Neural cell (in vitro differentiated cells): ENCODE results near the gene SLC9A3. TPM values are rescaled to one million over a fixed set of nuclear protein-coding genes. Genes with fewer than 3 reads are reported as not detected.

ENCODE experiments used
- H2AFZ ChIP-seq: fragments of 200-600, 300-800 bp; sonication (generic), shearing (Covaris generic); 2 replicates; pipeline ENCODE4 v1.6.0; 2014; ENCODE audit warnings: low read depth, mild to moderate bottlenecking, antibody characterized with exemption, low read length, moderate library complexity
- H3F3A ChIP-seq: fragments of 200-600 bp; shearing (Covaris generic); 2 replicates; pipeline ENCODE4 v1.6.1; 2016; ENCODE audit warnings: mild to moderate bottlenecking, moderate library complexity, mixed read lengths, antibody characterized with exemption, low read length; ENCODE audit not compliant: insufficient read depth, poor library complexity, severe bottlenecking
- H3K27ac ChIP-seq: fragments of 200-600, 300-800 bp; sonication (generic), shearing (Covaris generic); 2 replicates; pipeline ENCODE4 v1.5.1; 2014; ENCODE audit warnings: mild to moderate bottlenecking, low read length, moderate library complexity
- H3K27me3 ChIP-seq: fragments of 300-800, 200-600 bp; sonication (generic), shearing (Covaris generic); 2 replicates; pipeline ENCODE4 v1.6.0; 2014; ENCODE audit warnings: mild to moderate bottlenecking, low read depth, low read length, moderate library complexity; ENCODE audit not compliant: insufficient read depth
- H3K36me3 ChIP-seq: fragments of 300-800, 200-600 bp; sonication (generic), shearing (Covaris generic); 2 replicates; pipeline ENCODE4 v1.5.1; 2014; ENCODE audit warnings: mild to moderate bottlenecking, antibody characterized with exemption, low read length, moderate library complexity; ENCODE audit not compliant: insufficient read depth
- H3K4me2 ChIP-seq: fragments of 300-800, 200-600 bp; sonication (generic), shearing (Covaris generic); 2 replicates; pipeline ENCODE4 v1.6.0; 2014; ENCODE audit warnings: mild to moderate bottlenecking, low read length
- H3K4me3 ChIP-seq: fragments of 300-800, 200-600 bp; sonication (generic), shearing (Covaris generic); 2 replicates; pipeline ENCODE4 v1.5.1; 2014; ENCODE audit warnings: mild to moderate bottlenecking, low read length, moderate library complexity
- H3K79me2 ChIP-seq: fragments of 200-600 bp; shearing (Covaris generic); replicated peaks from 2 replicates; pipeline ENCODE4 v1.6.0; 2014; ENCODE audit warnings: mild to moderate bottlenecking, low read length, moderate library complexity; ENCODE audit not compliant: insufficient read depth
- H3K9ac ChIP-seq: fragments of 300-800, 200-600 bp; sonication (generic), shearing (Covaris generic); 2 replicates; pipeline ENCODE4 v1.6.1; 2016; ENCODE audit warnings: mild to moderate bottlenecking, low read length, mixed read lengths
- H3K9me2 ChIP-seq: fragments of 200-600 bp; shearing (Covaris generic); 2 replicates; pipeline ENCODE4 v1.6.1; 2016; ENCODE audit warnings: mild to moderate bottlenecking, low read length, mixed read lengths; ENCODE audit not compliant: insufficient read depth
- H3K9me3 ChIP-seq: fragments of 200-600, 300-800 bp; sonication (generic), shearing (Covaris generic); 2 replicates; pipeline ENCODE4 v1.6.1; 2016; ENCODE audit warnings: mild to moderate bottlenecking, mixed run types, low read length, moderate library complexity, mixed read lengths
- H4K20me1 ChIP-seq: fragments of 200-600 bp; shearing (Covaris generic); 2 replicates; pipeline ENCODE4 v1.6.1; 2016; ENCODE audit warnings: mild to moderate bottlenecking, mixed run types; ENCODE audit not compliant: insufficient read depth
- CTCF ChIP-seq: fragments of 450-650 bp; IDR thresholded peaks from 2 replicates; pipeline ENCODE4 v1.5.1; 2014; ENCODE audit warnings: antibody characterized with exemption, mild to moderate bottlenecking, moderate library complexity; ENCODE audit not compliant: poor library complexity, severe bottlenecking
- EP300 ChIP-seq: fragments of 450-650 bp; conservative IDR thresholded peaks from 2 replicates; pipeline ENCODE4 v1.6.1; 2014; ENCODE audit warnings: antibody characterized with exemption, mild to moderate bottlenecking, moderate library complexity; ENCODE audit not compliant: poor library complexity, severe bottlenecking
- EZH2 ChIP-seq: fragments of 200-600, 300-800 bp; shearing (Covaris generic), sonication (generic); IDR thresholded peaks from 2 replicates; pipeline ENCODE4 v1.6.1; 2014; ENCODE audit warnings: antibody characterized with exemption, low read length, borderline replicate concordance, mild to moderate bottlenecking; ENCODE audit not compliant: insufficient read depth, poor library complexity, severe bottlenecking
- MXI1 ChIP-seq: fragments of 450-650 bp; conservative IDR thresholded peaks from 2 replicates; pipeline ENCODE4 v1.6.1; 2014; ENCODE audit warnings: antibody characterized with exemption, mild to moderate bottlenecking; ENCODE audit not compliant: poor library complexity, severe bottlenecking
- POLR2AphosphoS5 ChIP-seq: IDR thresholded peaks from 2 replicates; pipeline ENCODE4 v1.6.1; 2012
- RAD21 ChIP-seq: fragments of 450-650 bp; conservative IDR thresholded peaks from 2 replicates; pipeline ENCODE4 v1.6.1; 2014; ENCODE audit warnings: antibody characterized with exemption, mild to moderate bottlenecking, moderate library complexity
- REST ChIP-seq: IDR thresholded peaks from 2 replicates; pipeline ENCODE4 v1.6.1; 2012; ENCODE audit warnings: borderline replicate concordance
- SMC3 ChIP-seq: fragments of 450-650 bp; conservative IDR thresholded peaks from 2 replicates; pipeline ENCODE4 v1.6.1; 2014; ENCODE audit warnings: antibody characterized with exemption, mild to moderate bottlenecking, moderate library complexity; ENCODE audit not compliant: poor library complexity
- TAF1 ChIP-seq: IDR thresholded peaks from 2 replicates; pipeline ENCODE4 v1.6.1; 2012; ENCODE audit warnings: low read depth
- polyA plus RNA-seq: library from polyadenylated mRNA; depleted of rRNA; stranded (reverse); fragments of >200 nt; gene quantifications from 2 replicates; pipeline ENCODE4 v1.2.3, GENCODE V29; 2014

SLC9A3 gene
- polyA plus RNA-seq, 1 donor from 2014 or later = 4.0 TPM

- no peaks in the 10 kb centered on the region for H3F3A ChIP-seq
- no peak for TF ChIP-seq RAD21
- no peak for TF ChIP-seq EZH2
- no peak for TF ChIP-seq REST
- H4K20me1 ChIP-seq = no peaks in the 10 kb centered on the region
- H3K27me3 ChIP-seq = no peaks in the 10 kb centered on the region
- H3K9me2 ChIP-seq = no peaks in the 10 kb centered on the region
- H3K27ac ChIP-seq = no peak overlapping the region
- no peaks in the 10 kb centered on the region for H3K79me2 ChIP-seq
- H3K4me2 ChIP-seq = no peak overlapping the region
- H3K9ac ChIP-seq = no peak overlapping the region
- no peaks in the 10 kb centered on the region for H3K36me3 ChIP-seq
- H3K4me3 ChIP-seq = no peak overlapping the region
- H3K9me3 ChIP-seq = no peaks in the 10 kb centered on the region
- no peak overlapping the region for H2AFZ ChIP-seq
These were observed 64.0 kb downstream of the SLC9A3 start for GRCh38 chr5:460273-460625.

GRCh38 chr5:459562-460272 lies 64.5 kb downstream of the SLC9A3 start:
- Histone ChIP-seq H2AFZ (no peak overlapping the region), H3K27me3 (no peaks in the 10 kb centered on the region), H3K9ac (no peak overlapping the region), H3K4me2 (no peak overlapping the region), H3K9me2 (no peaks in the 10 kb centered on the region), H3F3A (no peaks in the 10 kb centered on the region), H3K36me3 (no peaks in the 10 kb centered on the region), H4K20me1 (no peaks in the 10 kb centered on the region), H3K79me2 (no peaks in the 10 kb centered on the region), H3K4me3 (no peak overlapping the region), H3K27ac (no peak overlapping the region), H3K9me3 (no peaks in the 10 kb centered on the region)
- TF ChIP-seq REST (no peak), CTCF (no peak), RAD21 (no peak), TAF1 (no peak), EZH2 (no peak), SMC3 (no peak), POLR2AphosphoS5 (no peak), MXI1 (no peak), EP300 (no peak)
